ENCODE results near the gene PRR36.

Gene PRR36

GRCh38 chr19:7842661-7843294 is 31.4 kb downstream of the PRR36 start:
- DNase-seq, result no peak

GRCh38 chr19:7841751-7842660 is 32.2 kb downstream of the PRR36 start:
- no peak for DNase-seq

- no peak for DNase-seq
Measured at GRCh38 chr19:7840629-7841028, 33.6 kb downstream of the PRR36 start.

GRCh38 chr19:7839476-7839875 is 34.7 kb downstream of the PRR36 start:
- DNase-seq, result no peak

- no peak for DNase-seq
Measured at GRCh38 chr19:7833225-7834099, 40.7 kb downstream of the PRR36 start.

- no peak for DNase-seq
Measured at GRCh38 chr19:7832781-7833180, 41.4 kb downstream of the PRR36 start.

- no peak for DNase-seq
Measured at GRCh38 chr19:7832009-7832408, 42.2 kb downstream of the PRR36 start.

- DNase-seq, result no peak
Measured at GRCh38 chr19:7831452-7831851, 42.7 kb downstream of the PRR36 start.

- DNase-seq, result no peak
Measured at GRCh38 chr19:7830823-7831222, 43.4 kb downstream of the PRR36 start.

- no peak for DNase-seq
Measured at GRCh38 chr19:7830272-7830771, 43.9 kb downstream of the PRR36 start.

GRCh38 chr19:7829561-7830271 is 44.5 kb downstream of the PRR36 start, which contains the start of gene EVI5L:
EVI5L (plus strand) TSS chr19:7830218; CDS start chr19:7846543, 16,325 bp downstream.
- DNase-seq, result peak; percentile 100

GRCh38 chr19:7829166-7829520 is 45.0 kb downstream of the PRR36 start:
- no peak for DNase-seq

GRCh38 chr19:7823686-7824301 is 50.4 kb downstream of the PRR36 start:
- no peak for DNase-seq

- DNase-seq, result no peak
Measured at GRCh38 chr19:7822910-7823515, 51.2 kb downstream of the PRR36 start.

GRCh38 chr19:7820588-7820987 is 53.6 kb downstream of the PRR36 start:
- no peak for DNase-seq

GRCh38 chr19:7819337-7819736 is 54.9 kb downstream of the PRR36 start:
- no peak for DNase-seq

GRCh38 chr19:7818806-7819205 is 55.4 kb downstream of the PRR36 start:
- DNase-seq, result no peak
